GM19351 (cell line): Measurements from ENCODE around the gene RAB34.
A peak's percentile ranks its signal among the peaks of the same experiment; 100 is the strongest.

Experiments used
- ATAC-seq: cut with Tn5 transposase; IDR thresholded peaks from one replicate; pipeline ENCODE4 v1.9.1; 2021; ENCODE audit warnings: mild to moderate bottlenecking, moderate library complexity; ENCODE audit not compliant: unreplicated experiment

The RAB34 gene

GRCh38 chr17:28712705-28713415 is 4.8 kb downstream of the RAB34 start:
- no peak for ATAC-seq

GRCh38 chr17:28712032-28712704 is 5.5 kb downstream of the RAB34 start:
- ATAC-seq: peak; percentile 8

- ATAC-seq: peak; percentile 16
These were observed 6.0 kb downstream of the RAB34 start, which contains the start of gene PROCA1 for GRCh38 chr17:28711723-28712031. Gene PROCA1, minus strand, starts transcription at chr17:28711888. Its CDS starts 228 bp downstream, at chr17:28711660.

GRCh38 chr17:28710861-28711722 is 6.6 kb downstream of the RAB34 start:
- peak; percentile 80 for ATAC-seq

- ATAC-seq: no peak
These were observed 10.3 kb downstream of the RAB34 start for GRCh38 chr17:28707339-28707720.

GRCh38 chr17:28706471-28707338 is 11.0 kb downstream of the RAB34 start:
- no peak for ATAC-seq

GRCh38 chr17:28705728-28706334 is 11.8 kb downstream of the RAB34 start:
- ATAC-seq: no peak

- ATAC-seq: no peak
These were observed 12.5 kb downstream of the RAB34 start for GRCh38 chr17:28705074-28705659.

GRCh38 chr17:28704219-28704858 is 13.3 kb downstream of the RAB34 start:
- ATAC-seq: no peak

- no peak for ATAC-seq
These were observed 14.0 kb downstream of the RAB34 start for GRCh38 chr17:28703552-28704218.

GRCh38 chr17:28702752-28703150 is 14.9 kb downstream of the RAB34 start:
- no peak for ATAC-seq

GRCh38 chr17:28702026-28702751 is 15.5 kb downstream of the RAB34 start:
- no peak for ATAC-seq

- no peak for ATAC-seq
These were observed 16.7 kb downstream of the RAB34 start for GRCh38 chr17:28700830-28701492.

- ATAC-seq: no peak
These were observed 17.4 kb downstream of the RAB34 start for GRCh38 chr17:28700278-28700677.

GRCh38 chr17:28698253-28698941 is 19.3 kb downstream of the RAB34 start:
- no peak for ATAC-seq

GRCh38 chr17:28693869-28694268 is 23.8 kb downstream of the RAB34 start:
- ATAC-seq: no peak

- ATAC-seq: no peak
These were observed 28.7 kb downstream of the RAB34 start for GRCh38 chr17:28689011-28689410.
